K562 (cell line): ENCODE data around the gene SLC2A4RG. TPM values are rescaled to one million over a fixed set of nuclear protein-coding genes. Genes with fewer than 3 reads are reported as not detected.
"Not testable (repeated sequence)": the region's sequence is repeated elsewhere in the genome, so short reads cannot be mapped to it uniquely, and the experiment has no call there.

Source experiments
- ATAC-seq: fragments of 200-7000 bp; cut with Tn5 transposase; 3 replicates; pipeline ENCODE4 v1.9.1; 2020; ENCODE audit warnings: moderate library complexity
- BruUV-seq: library from RNA; stranded (reverse); fragments of 400-500 nt; replicated peaks from 2 replicates; lab custom pipeline; 2021; lab: Mats Ljungman, UMichigan
- CTCF ChIA-PET: fragments of 300-600 bp; formaldehyde crosslinking; extraction: SDS; loops from one replicate; lab custom pipeline; 2021; ENCODE audit warnings: low intra/inter-chr PET ratio; lab: Yijun Ruan, JAX
- POLR2A ChIA-PET: fragments of 300-600, 350-650 bp; sonication (Branson Sonifier 250); formaldehyde crosslinking; extraction: SDS; loops from one replicate; lab custom pipeline; 2021; ENCODE audit warnings: antibody characterized with exemption, inconsistent platforms; lab: Yijun Ruan, JAX
- DNase-seq, 4 experiments: peaks; one replicate each; pipeline versions ENCODE4 v3.0.0 to v3.0.0-alpha.2; 2011 to 2018; ENCODE audit warnings: low spot score in 3 of 4, mixed read lengths in 3 of 4; ENCODE audit errors: extremely low read depth in 1 of 4
- FAIRE-seq: peaks from 2 replicates; lab custom pipeline; 2011; peaks lifted over from hg19 to GRCh38; lab: Jason Lieb, UNC
- H2AFZ ChIP-seq: 2 replicates; pipeline ENCODE4 v1.6.0; 2011; ENCODE audit warnings: low read depth, low read length, control low read depth, inconsistent platforms
- H3K27ac ChIP-seq: fragments of 200-600 bp; 3 replicates; pipeline ENCODE4 v1.8.0; 2011; ENCODE audit warnings: low read depth, mild to moderate bottlenecking, control low read depth, inconsistent platforms, low read length, moderate library complexity, mixed read lengths; ENCODE audit errors: extremely low read depth
- H3K27me3 ChIP-seq, 2 experiments: fragments of 300-600 bp in 1 of 2; 2 replicates in 1 of 2; 3 replicates in 1 of 2; pipeline versions ENCODE4 v1.6.0 to v1.8.0; 2011; ENCODE audit warnings: inconsistent platforms in 2 of 2, low read length in 2 of 2, mild to moderate bottlenecking in 1 of 2, mixed read lengths in 1 of 2, moderate library complexity in 1 of 2; ENCODE audit not compliant: control insufficient read depth in 2 of 2, insufficient read depth in 2 of 2
- H3K36me3 ChIP-seq: fragments of 300-600 bp; 3 replicates; pipeline ENCODE4 v1.8.0; 2011; ENCODE audit warnings: mild to moderate bottlenecking, low read length, inconsistent platforms; ENCODE audit not compliant: control insufficient read depth, insufficient read depth
- H3K4me1 ChIP-seq, 2 experiments: fragments of 200-600 bp in 1 of 2; replicated peaks in 1 of 2; 2 replicates in 1 of 2; 3 replicates in 1 of 2; pipeline versions ENCODE4 v1.5.1 to v1.8.0; 2011; ENCODE audit warnings: inconsistent platforms in 2 of 2, low read length in 2 of 2, mild to moderate bottlenecking in 1 of 2, mixed read lengths in 1 of 2, moderate library complexity in 1 of 2; ENCODE audit not compliant: control insufficient read depth in 2 of 2, insufficient read depth in 2 of 2
- H3K4me2 ChIP-seq: 2 replicates; pipeline ENCODE4 v1.6.1; 2011; ENCODE audit warnings: low read length, control low read depth, inconsistent platforms, mixed read lengths; ENCODE audit not compliant: insufficient read depth
- H3K4me3 ChIP-seq: fragments of 200-600 bp; sonication (generic), shearing (Covaris generic); 2 replicates; pipeline ENCODE4 v1.5.1; 2016; ENCODE audit warnings: control low read depth, inconsistent platforms
- H3K79me2 ChIP-seq: fragments of 200-600 bp; 3 replicates; pipeline ENCODE4 v1.8.0; 2011; ENCODE audit warnings: low read length, inconsistent platforms; ENCODE audit not compliant: control insufficient read depth, insufficient read depth
- H3K9ac ChIP-seq, 2 experiments: 2 replicates each; pipeline versions ENCODE4 v1.6.0 to v1.6.1; 2011; ENCODE audit warnings: low read depth in 2 of 2, low read length in 2 of 2, control low read depth in 1 of 2, inconsistent platforms in 1 of 2, mild to moderate bottlenecking in 1 of 2, mixed read lengths in 1 of 2; ENCODE audit not compliant: insufficient read depth in 1 of 2
- H3K9me1 ChIP-seq: one replicate; pipeline ENCODE4 v1.6.0; 2011; ENCODE audit warnings: inconsistent platforms, mild to moderate bottlenecking, low read length, moderate library complexity; ENCODE audit not compliant: control insufficient read depth, insufficient read depth
- H3K9me3 ChIP-seq: replicated peaks from 2 replicates; pipeline ENCODE4 v1.5.1; 2011; ENCODE audit warnings: low read depth, low read length, inconsistent platforms; ENCODE audit not compliant: control insufficient read depth, insufficient read depth
- H4K20me1 ChIP-seq: replicated peaks from 2 replicates; pipeline ENCODE4 v1.6.1; 2011; ENCODE audit warnings: low read length, inconsistent platforms, mixed read lengths; ENCODE audit not compliant: control insufficient read depth, insufficient read depth
- ARID4B ChIP-seq: sonication (generic); formaldehyde crosslinking; IDR thresholded peaks from 2 replicates; pipeline ENCODE4 v1.8.0; 2022; ENCODE audit warnings: mild to moderate bottlenecking, missing genetic modification reagents
- NFYB ChIP-seq: IDR thresholded peaks from 2 replicates; pipeline ENCODE4 v1.6.1; 2011; ENCODE audit warnings: mild to moderate bottlenecking, moderate library complexity; ENCODE audit not compliant: insufficient read length; ENCODE audit errors: extremely low read depth
- RB1 ChIP-seq: fragments of 450-650 bp; IDR thresholded peaks from 2 replicates; pipeline ENCODE4 v1.6.1; 2017; ENCODE audit warnings: low read depth, mild to moderate bottlenecking
- TOE1 ChIP-seq, 2 experiments: fragments of 450-650 bp in 1 of 2; sonication (generic) in 1 of 2; formaldehyde crosslinking in 1 of 2; IDR thresholded peaks; 2 replicates each; pipeline versions ENCODE4 v1.7.1 to v1.8.0; 2016 to 2022; ENCODE audit warnings: borderline replicate concordance in 2 of 2, mild to moderate bottlenecking in 2 of 2, antibody characterized with exemption in 1 of 2, inconsistent platforms in 1 of 2, low read depth in 1 of 2, missing genetic modification reagents in 1 of 2, moderate library complexity in 1 of 2
- ZBTB9 ChIP-seq: fragments of 450-650 bp; formaldehyde crosslinking; IDR thresholded peaks from 2 replicates; pipeline ENCODE4 v1.4.0; 2020; ENCODE audit warnings: mild to moderate bottlenecking, moderate library complexity
- ZNF24 ChIP-seq: fragments of 450-650 bp; IDR thresholded peaks from 2 replicates; pipeline ENCODE4 v1.6.1; 2016
- WGBS: fragments of 100-300 bp; shearing (Covaris generic); methylation state at CpG from one replicate; pipeline ENCODE4 v1.1.6; 2016; ENCODE audit warnings: low coverage, mixed read lengths; ENCODE audit not compliant: insufficient coverage; ENCODE audit errors: missing lambda C conversion rate; 5-methylcytosine and 5-hydroxymethylcytosine counted together
- in situ Hi-C: fragments of 300-500 bp; cut with MboI; formaldehyde crosslinking; loops from 4 replicates; pipeline ENCODE4 v1.15.0; 2018; ENCODE audit warnings: inconsistent platforms, mixed read lengths
- intact Hi-C: fragments of 100-400 bp; cut with micrococcal nuclease; formaldehyde crosslinking; loops from 2 replicates; pipeline ENCODE4 v1.14.2; 2022
- polyA plus RNA-seq, 8 experiments: library from polyadenylated mRNA; depleted of rRNA in 4 of 8; stranded (reverse) in 5 of 8; unstranded in 3 of 8; fragments of >200 nt; fragmentation: Nextera tagmentation in 2 of 8; fragmentation: Illumina TruSeq in 1 of 8; extraction: Ambion mirVana in 2 of 8; extraction: Trizol in 1 of 8; gene quantifications; 2 replicates each; pipeline versions ENCODE4 v1.2.1 to v1.2.3, GENCODE V29; 2011 to 2014; ENCODE audit warnings: inconsistent platforms in 1 of 8, missing spikeins in 1 of 8
- total RNA-seq, 7 experiments: library from RNA; depleted of rRNA in 6 of 7; stranded (reverse); fragments of >200 nt in 6 of 7; fragmentation: Illumina TruSeq in 2 of 7; extraction: Trizol in 2 of 7; gene quantifications; 2 replicates each; pipeline versions ENCODE4 v1.2.1 to v1.2.3, GENCODE V29; 2011 to 2021; ENCODE audit warnings: low replicate concordance in 1 of 7

Gene SLC2A4RG
- total and polyA plus RNA-seq, 9 of the 15 experiments (the other 6 are each of a cell fraction or from before 2014, with no cell fraction given): 0.34 to 97.3 (median 26.5) TPM

GRCh38 chr20:63775096-63775978 lies 35.8 kb downstream of the SLC2A4RG start (continued):
- TF ChIP-seq ZBTB9 (CRISPR knock-in tag): no peak
- TF ChIP-seq RB1: no peak
- TF ChIP-seq ARID4B (CRISPR knock-in tag): no peak
- no peak for TF ChIP-seq TOE1 (IDR thresholded peaks at IDR 0.05; ENCODE audit: borderline replicate concordance)
- TF ChIP-seq TOE1 (CRISPR knock-in tag; IDR thresholded peaks at IDR 0.05; ENCODE audit: borderline replicate concordance, low read depth): no peak
- no peak for TF ChIP-seq NFYB
- TF ChIP-seq ZNF24: no peak

GRCh38 chr20:63776875-63777274 lies 37.3 kb downstream of the SLC2A4RG start:
- ATAC-seq, H3K9me1 ChIP-seq, H3K36me3 ChIP-seq, H3K27ac ChIP-seq, intact Hi-C loops, H3K9ac ChIP-seq, H3K4me3 ChIP-seq, BruUV-seq, in situ Hi-C loops, CTCF ChIA-PET, H2AFZ ChIP-seq, FAIRE-seq, H4K20me1 ChIP-seq, H3K27me3 ChIP-seq, DNase-seq, H3K9me3 ChIP-seq, H3K79me2 ChIP-seq, H3K4me2 ChIP-seq: not testable (repeated sequence)
- POLR2A ChIA-PET: interaction anchor here (0.7 to 1.5 kb wide), 2 partner anchors 9 to 13 kb away, joined by 3 to 4 read pairs; no protein-coding TSS in a partner anchor
- WGBS: 58% methylated on average over 16 of the region's 23 CpGs
- H3K4me1 ChIP-seq: peaks cover 12 to 39% of the 10 kb centered on the region in 2 experiments; a peak in 4 of 5 replicates
